ENCODE data around the gene DUSP16. TPM values are rescaled to one million over a fixed set of nuclear protein-coding genes. Genes with fewer than 3 reads are reported as not detected.
"Not testable (repeated sequence)": the region's sequence is repeated elsewhere in the genome, so short reads cannot be mapped to it uniquely, and the experiment has no call there.

DUSP16 gene
- total RNA-seq, 2 donors from 2014 or later, result 9.6 to 18.7 TPM

- Histone ChIP-seq H3K27me3 (no peaks in the 10 kb centered on the region), H3K36me3 (no peaks in the 10 kb centered on the region), H3K9me3 (no peaks in the 10 kb centered on the region), H3K4me1 (no peaks in the 10 kb centered on the region), H3K27ac (no peak overlapping the region), H3K4me3 (no peak overlapping the region)
- TF ChIP-seq CTCF (IDR thresholded peaks at IDR 0.05), result no peak
- DNase-seq (ENCODE audit: low spot score), result no peak
These were observed 15.1 kb upstream of the DUSP16 start for GRCh38 chr12:12577786-12578185.

GRCh38 chr12:12572659-12573058 lies 10.0 kb upstream of the DUSP16 start:
- no peaks in the 10 kb centered on the region for H3K27me3 ChIP-seq
- no peak for DNase-seq (ENCODE audit: low spot score)
- TF ChIP-seq CTCF (IDR thresholded peaks at IDR 0.05), result no peak
- H3K4me3 ChIP-seq, result no peak overlapping the region
- no peaks in the 10 kb centered on the region for H3K4me1 ChIP-seq
- no peaks in the 10 kb centered on the region for H3K36me3 ChIP-seq
- H3K9me3 ChIP-seq, result no peaks in the 10 kb centered on the region
- H3K27ac ChIP-seq, result no peak overlapping the region

- DNase-seq (ENCODE audit: low spot score); H3K9me3 ChIP-seq; H3K36me3 ChIP-seq; H3K27me3 ChIP-seq; H3K27ac ChIP-seq; H3K4me3 ChIP-seq: not testable (repeated sequence)
- H3K4me1 ChIP-seq, result peaks cover 0 to 10% of the 10 kb centered on the region in 2 donors
These were observed 3.3 kb upstream of the DUSP16 start for GRCh38 chr12:12565971-12566370.

GRCh38 chr12:12564911-12565310 lies 2.2 kb upstream of the DUSP16 start:
- no peaks in the 10 kb centered on the region for H3K36me3 ChIP-seq
- H3K27ac ChIP-seq, result no peak overlapping the region
- no peaks in the 10 kb centered on the region for H3K27me3 ChIP-seq
- H3K9me3 ChIP-seq, result no peaks in the 10 kb centered on the region
- TF ChIP-seq CTCF (IDR thresholded peaks at IDR 0.05), result no peak
- DNase-seq (ENCODE audit: low spot score), result no peak
- peaks cover 0 to 19% of the 10 kb centered on the region in 2 donors for H3K4me1 ChIP-seq
- no peak overlapping the region for H3K4me3 ChIP-seq

GRCh38 chr12:12563290-12563928 lies 746 bp upstream of the DUSP16 start:
- no peaks in the 10 kb centered on the region for H3K36me3 ChIP-seq
- H3K27ac ChIP-seq, result peak overlapping the region; percentile 100
- DNase-seq (ENCODE audit: low spot score), result no peak
- TF ChIP-seq CTCF (IDR thresholded peaks at IDR 0.05), result no peak
- H3K27me3 ChIP-seq, result no peaks in the 10 kb centered on the region
- H3K4me1 ChIP-seq, result peaks cover 0 to 33% of the 10 kb centered on the region in 2 donors
- peak overlapping the region; percentile 72 to 83 for H3K4me3 ChIP-seq
- no peaks in the 10 kb centered on the region for H3K9me3 ChIP-seq

GRCh38 chr12:12562016-12562483 lies 613 bp downstream of the DUSP16 start:
- H3K27me3 ChIP-seq, result no peaks in the 10 kb centered on the region
- no peaks in the 10 kb centered on the region for H3K9me3 ChIP-seq
- peak in 1 of 2 donors; percentile 7 for TF ChIP-seq CTCF (IDR thresholded peaks at IDR 0.05)
- peaks cover 0 to 33% of the 10 kb centered on the region in 2 donors for H3K4me1 ChIP-seq
- H3K4me3 ChIP-seq, result peak overlapping the region; percentile 72 to 83
- DNase-seq (ENCODE audit: low spot score), result no peak
- H3K27ac ChIP-seq, result peak overlapping the region; percentile 100
- H3K36me3 ChIP-seq, result no peaks in the 10 kb centered on the region

Data from right atrium auricular region (tissue), 2 donors.